GM13977 (cell line): ENCODE results near the gene GNB1.

Source experiments
- DNase-seq: peaks from one replicate; pipeline ENCODE4 v3.0.0; 2012; ENCODE audit warnings: low spot score
- CTCF ChIP-seq: IDR thresholded peaks from 2 replicates; pipeline ENCODE4 v1.5.1; 2012; ENCODE audit warnings: mild to moderate bottlenecking, control low read depth; ENCODE audit not compliant: insufficient read depth; ENCODE audit errors: extremely low read depth, missing control alignments
- in situ Hi-C: fragments of 300-500 bp; cut with MboI; formaldehyde crosslinking; loops from one replicate; pipeline ENCODE4 v1.12.0; 2022; ENCODE audit warnings: low sequenced_read_pairs, low pct_unique_long_range_greater_than_20kb, mixed read lengths, inconsistent platforms; ENCODE audit not compliant: unreplicated experiment

The GNB1 gene

GRCh38 chr1:1759456-1760344 lies 131.2 kb downstream of the GNB1 start:
- TF ChIP-seq CTCF: no peak
- in situ Hi-C loops: no loop called here
- no peak for DNase-seq

- in situ Hi-C loops: no loop called here
- DNase-seq: no peak
- TF ChIP-seq CTCF: no peak
These were observed 132.0 kb downstream of the GNB1 start for GRCh38 chr1:1758692-1759455.

- DNase-seq: no peak
- in situ Hi-C loops: no loop called here
These were observed 132.7 kb downstream of the GNB1 start for GRCh38 chr1:1758059-1758621.

GRCh38 chr1:1757422-1758058 lies 133.3 kb downstream of the GNB1 start:
- in situ Hi-C loops: no loop called here
- no peak for TF ChIP-seq CTCF
- no peak for DNase-seq

More at GRCh38 chr1:1758059-1758621, 132.7 kb downstream of the GNB1 start:
- TF ChIP-seq CTCF: no peak

- in situ Hi-C loops: no loop called here
- TF ChIP-seq CTCF: no peak
These were observed 134.0 kb downstream of the GNB1 start for GRCh38 chr1:1756661-1757421.

More at GRCh38 chr1:1756661-1757421, 134.0 kb downstream of the GNB1 start:
- DNase-seq: no peak
